Activated CD8-positive, alpha-beta memory T cell treated with anti-CD3 and anti-CD28 coated beads, Interleukin-2, amount 10 ng/mL, durations not matched to agents 7 days and 5 days (primary cell): ENCODE measurements around the gene ARHGAP24. TPM values are rescaled to one million over a fixed set of nuclear protein-coding genes. Genes with fewer than 3 reads are reported as not detected.

ENCODE experiments used
- ATAC-seq: fragments of 150-1000 bp; cut with Tn5 transposase; one replicate; pipeline ENCODE4 v1.10.0; 2021; ENCODE audit warnings: moderate library complexity
- CTCF ChIA-PET: fragments of 350-600 bp; sonication (Branson Sonifier 250); formaldehyde crosslinking; loops from one replicate; lab custom pipeline; 2021; ENCODE audit warnings: antibody characterized with exemption; lab: Charles Lee
- DNase-seq: peaks from one replicate; pipeline ENCODE4 v3.0.0-alpha.2; 2020
- H3K27ac Mint-ChIP-seq: one replicate; pipeline ENCODE4 v1.8.0; 2021; ENCODE audit warnings: mild to moderate bottlenecking, mixed read lengths
- H3K27me3 Mint-ChIP-seq: one replicate; pipeline ENCODE4 v1.8.0; 2021; ENCODE audit warnings: mixed read lengths
- H3K36me3 Mint-ChIP-seq: one replicate; pipeline ENCODE4 v1.8.0; 2021; ENCODE audit warnings: mild to moderate bottlenecking, mixed read lengths
- H3K4me1 Mint-ChIP-seq: one replicate; pipeline ENCODE4 v1.8.0; 2021; ENCODE audit warnings: mixed read lengths
- H3K4me3 Mint-ChIP-seq: one replicate; pipeline ENCODE4 v1.8.0; 2021; ENCODE audit warnings: mild to moderate bottlenecking, moderate library complexity, mixed read lengths
- H3K9me3 Mint-ChIP-seq: one replicate; pipeline ENCODE4 v1.8.0; 2022; ENCODE audit warnings: low read depth, mixed read lengths
- total RNA-seq, 2 experiments: library from RNA; stranded (reverse); gene quantifications; one replicate each; pipeline ENCODE4 v1.2.3, GENCODE V29; 2021

The ARHGAP24 gene
- total RNA-seq, 2 experiments from 2014 or later: not detected

DNA sequence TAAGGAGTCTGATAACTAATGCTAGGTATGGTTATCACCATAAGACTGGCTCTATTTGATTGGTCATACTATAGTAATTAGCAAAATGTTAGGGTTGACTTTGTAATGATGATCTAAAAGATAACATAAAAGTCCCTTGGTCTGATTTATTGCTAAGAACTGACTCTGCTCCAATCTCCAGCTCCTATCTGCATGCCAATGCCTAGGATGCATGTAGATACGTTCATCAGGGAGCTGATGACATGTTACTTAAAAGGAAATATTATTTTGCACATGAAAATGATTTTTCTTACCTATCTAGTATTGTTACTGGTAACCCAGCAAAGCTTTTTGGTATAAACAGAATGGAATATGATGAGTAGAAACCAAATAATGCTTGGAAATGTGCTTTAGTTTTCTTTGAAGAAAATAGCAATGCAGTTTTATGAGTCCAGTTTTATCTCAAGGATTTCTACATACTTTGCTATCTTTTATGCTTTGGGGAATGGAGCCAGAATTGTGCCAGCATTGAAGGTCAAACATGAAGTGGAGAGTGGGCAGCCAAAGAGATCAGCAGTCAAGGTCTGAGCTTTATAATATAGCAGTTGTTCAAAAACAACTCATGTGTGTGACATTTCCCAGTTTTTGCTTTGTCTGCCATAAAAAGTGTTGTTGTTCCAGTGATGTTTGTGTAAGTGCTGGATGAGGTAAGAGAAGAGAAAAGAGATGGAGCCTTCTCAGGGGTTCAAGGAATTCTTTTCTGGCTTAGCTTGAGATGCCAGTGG, 121.0 kb downstream of the ARHGAP24 start:
- no peaks in the 10 kb centered on the region for H3K36me3 Mint-ChIP-seq
- no peak overlapping the region for H3K27ac Mint-ChIP-seq
- CTCF ChIA-PET: no interaction called here
- no peak overlapping the region for H3K4me3 Mint-ChIP-seq
- DNase-seq: no peak
- no peak for ATAC-seq
- H3K4me1 Mint-ChIP-seq: no peaks in the 10 kb centered on the region
- peaks cover 5% of the 10 kb centered on the region for H3K9me3 Mint-ChIP-seq
- no peaks in the 10 kb centered on the region for H3K27me3 Mint-ChIP-seq

DNA sequence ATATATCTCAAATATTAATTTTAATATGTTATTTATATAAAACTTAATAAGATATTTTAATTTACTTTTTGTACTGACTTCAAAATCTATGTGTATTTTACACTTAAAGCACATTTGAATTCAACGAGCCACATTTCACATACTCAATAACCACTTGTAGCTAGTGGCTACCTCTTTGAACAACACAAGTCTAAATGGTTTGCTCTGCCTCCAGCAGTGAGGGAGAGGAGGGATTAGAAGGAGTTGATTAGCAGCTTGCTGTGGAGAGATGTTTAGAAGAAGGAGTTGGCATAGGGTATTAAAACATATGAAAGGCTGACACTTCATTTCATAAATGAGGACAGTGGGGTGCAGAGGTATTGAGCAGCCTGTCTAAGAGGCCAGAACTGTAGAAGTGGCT, 124.0 kb downstream of the ARHGAP24 start:
- Mint-ChIP-seq H3K4me1 (no peaks in the 10 kb centered on the region), H3K9me3 (peaks cover 5% of the 10 kb centered on the region), H3K27me3 (no peaks in the 10 kb centered on the region), H3K4me3 (no peak overlapping the region), H3K27ac (no peak overlapping the region), H3K36me3 (no peaks in the 10 kb centered on the region)
- DNase-seq (no peak), ATAC-seq (no peak)
- CTCF ChIA-PET: no interaction called here

DNA sequence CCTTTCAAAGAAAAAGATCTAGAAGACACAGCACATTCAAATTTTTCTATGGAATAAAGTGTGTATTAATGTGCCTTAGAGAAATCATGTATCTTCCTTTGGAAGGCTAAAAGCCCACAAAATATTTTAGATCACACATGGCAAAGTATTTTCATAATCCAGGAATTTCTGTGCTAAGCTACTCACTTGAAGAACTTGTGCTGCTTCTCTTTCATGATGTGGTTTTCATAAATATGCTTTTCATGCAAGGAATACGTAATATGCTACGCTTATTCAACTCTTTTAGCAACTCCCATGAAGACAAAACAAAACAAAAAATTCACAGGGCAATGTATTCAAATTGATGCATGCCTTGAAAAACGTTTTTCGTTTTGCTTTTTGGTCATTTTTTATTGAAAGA, 125.6 kb downstream of the ARHGAP24 start:
- Mint-ChIP-seq H3K9me3 (peaks cover 2% of the 10 kb centered on the region), H3K27me3 (no peaks in the 10 kb centered on the region), H3K27ac (no peak overlapping the region), H3K36me3 (no peaks in the 10 kb centered on the region), H3K4me1 (no peaks in the 10 kb centered on the region), H3K4me3 (no peak overlapping the region)
- CTCF ChIA-PET: no interaction called here
- no peak for DNase-seq
- no peak for ATAC-seq

DNA sequence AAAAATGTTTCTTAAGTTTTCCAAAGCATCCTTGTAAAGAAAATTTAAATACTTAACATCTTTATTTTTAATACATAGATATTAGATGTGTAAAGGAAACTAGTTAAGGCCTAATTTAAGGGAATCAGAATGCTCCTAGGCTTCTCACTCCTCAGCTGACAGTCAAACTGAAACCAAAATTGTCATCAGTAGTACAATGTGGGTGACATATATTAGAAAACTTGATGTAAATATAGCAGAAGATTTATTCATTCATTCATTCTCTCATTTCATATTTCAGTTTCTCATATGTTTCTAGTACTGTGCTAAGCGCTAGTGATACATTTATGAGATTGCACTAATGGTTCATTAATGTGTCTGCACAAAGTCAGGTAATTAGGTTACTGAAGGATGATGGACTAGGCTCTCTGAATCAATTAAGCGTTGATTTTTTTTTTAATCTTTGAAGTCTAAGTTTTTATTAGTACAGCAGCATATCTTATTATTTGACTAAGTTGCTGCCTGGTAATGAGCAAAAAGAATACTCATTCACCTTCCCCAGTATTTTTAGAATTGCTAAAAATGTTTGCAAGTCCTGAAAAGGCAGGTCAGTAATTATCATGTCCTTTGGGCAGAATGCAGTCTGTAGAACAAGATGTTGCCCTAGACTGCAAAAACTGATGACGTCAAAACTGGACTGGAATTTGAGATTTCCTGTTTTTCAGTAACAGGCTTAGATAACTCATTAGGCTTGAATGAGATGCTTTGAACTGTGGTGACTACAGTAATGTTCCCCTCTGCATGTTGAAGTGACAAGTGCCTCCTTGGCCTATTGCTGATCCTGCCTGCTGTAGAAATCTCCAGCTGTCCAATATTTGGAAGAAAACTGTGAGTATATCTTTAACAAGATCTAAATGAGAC, 128.7 kb downstream of the ARHGAP24 start:
- ATAC-seq (no peak), DNase-seq (no peak)
- CTCF ChIA-PET: no interaction called here
- Mint-ChIP-seq H3K9me3 (peaks cover 2% of the 10 kb centered on the region), H3K27me3 (no peaks in the 10 kb centered on the region), H3K36me3 (no peaks in the 10 kb centered on the region), H3K27ac (no peak overlapping the region), H3K4me1 (no peaks in the 10 kb centered on the region), H3K4me3 (no peak overlapping the region)

DNA sequence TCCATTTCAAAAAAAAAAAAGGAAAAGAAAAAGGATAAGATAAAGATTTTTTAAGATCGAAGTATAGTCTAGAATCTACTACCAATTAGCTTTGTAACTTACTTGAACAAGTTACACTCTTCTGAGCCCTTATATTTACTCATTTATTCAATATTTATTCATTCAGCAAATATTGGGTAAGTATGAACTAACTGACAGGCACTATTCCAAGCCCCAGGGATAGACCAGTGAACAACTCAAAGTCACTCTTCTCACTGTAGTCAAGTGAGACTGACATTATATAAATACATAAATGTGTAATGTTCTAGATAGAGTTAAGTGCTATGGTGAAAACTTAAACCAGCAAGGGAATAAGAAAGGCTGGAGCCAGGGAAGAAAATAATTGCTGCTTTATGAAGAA, 131.6 kb downstream of the ARHGAP24 start:
- no peaks in the 10 kb centered on the region for H3K4me1 Mint-ChIP-seq
- no peaks in the 10 kb centered on the region for H3K27me3 Mint-ChIP-seq
- no peaks in the 10 kb centered on the region for H3K9me3 Mint-ChIP-seq
- no peak for ATAC-seq
- no peaks in the 10 kb centered on the region for H3K36me3 Mint-ChIP-seq
- CTCF ChIA-PET: no interaction called here
- no peak for DNase-seq
- no peak overlapping the region for H3K4me3 Mint-ChIP-seq
- H3K27ac Mint-ChIP-seq: no peak overlapping the region

DNA sequence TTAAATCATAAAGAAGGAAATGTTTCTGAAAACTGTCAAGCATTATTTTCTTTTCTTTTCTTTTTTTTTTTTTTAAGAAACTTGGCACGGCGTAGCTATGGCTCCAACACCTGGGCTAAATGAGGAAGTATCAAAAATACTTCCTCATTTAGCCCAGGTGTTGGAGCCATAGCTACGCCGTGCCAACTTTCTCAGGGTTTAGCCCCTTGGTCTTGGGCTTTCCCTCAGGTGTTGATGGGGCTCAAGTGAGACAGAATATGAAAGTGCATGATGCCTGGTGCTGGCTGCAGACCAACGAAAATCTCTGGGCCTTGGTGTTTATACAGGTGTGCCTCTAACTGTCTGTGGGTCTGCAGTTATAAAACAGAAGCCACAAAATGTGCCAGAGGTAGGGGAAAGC, 132.7 kb downstream of the ARHGAP24 start:
- CTCF ChIA-PET: no interaction called here
- DNase-seq (no peak), ATAC-seq (no peak)
- no peaks in the 10 kb centered on the region for H3K27me3 Mint-ChIP-seq
- H3K9me3 Mint-ChIP-seq: no peaks in the 10 kb centered on the region
- H3K36me3 Mint-ChIP-seq: no peaks in the 10 kb centered on the region
- no peak overlapping the region for H3K4me3 Mint-ChIP-seq
- H3K27ac Mint-ChIP-seq: no peak overlapping the region
- H3K4me1 Mint-ChIP-seq: no peaks in the 10 kb centered on the region

DNA sequence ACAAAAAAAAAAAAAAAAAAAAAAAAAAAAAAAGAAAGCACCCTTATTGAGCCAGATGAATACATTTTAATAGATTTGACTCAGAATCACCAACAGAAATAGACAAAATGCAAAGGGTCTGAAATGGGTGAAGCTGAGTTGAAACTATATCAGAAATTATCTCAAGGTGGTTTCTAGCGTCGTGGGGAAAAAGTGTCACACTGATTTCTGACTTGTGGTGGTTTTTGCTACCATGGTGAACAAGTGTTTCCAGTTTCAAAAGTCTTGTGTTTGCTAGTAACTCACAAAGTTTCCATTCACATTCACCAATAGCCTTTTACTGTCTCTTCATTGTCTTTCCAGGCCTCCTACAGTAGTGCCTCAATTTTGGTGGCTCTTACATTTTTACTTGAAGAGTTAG, 135.5 kb downstream of the ARHGAP24 start:
- CTCF ChIA-PET: no interaction called here
- Mint-ChIP-seq H3K36me3 (no peaks in the 10 kb centered on the region), H3K4me3 (no peak overlapping the region), H3K9me3 (no peaks in the 10 kb centered on the region), H3K27ac (no peak overlapping the region), H3K4me1 (no peaks in the 10 kb centered on the region), H3K27me3 (no peaks in the 10 kb centered on the region)
- ATAC-seq: no peak
- DNase-seq: no peak

DNA sequence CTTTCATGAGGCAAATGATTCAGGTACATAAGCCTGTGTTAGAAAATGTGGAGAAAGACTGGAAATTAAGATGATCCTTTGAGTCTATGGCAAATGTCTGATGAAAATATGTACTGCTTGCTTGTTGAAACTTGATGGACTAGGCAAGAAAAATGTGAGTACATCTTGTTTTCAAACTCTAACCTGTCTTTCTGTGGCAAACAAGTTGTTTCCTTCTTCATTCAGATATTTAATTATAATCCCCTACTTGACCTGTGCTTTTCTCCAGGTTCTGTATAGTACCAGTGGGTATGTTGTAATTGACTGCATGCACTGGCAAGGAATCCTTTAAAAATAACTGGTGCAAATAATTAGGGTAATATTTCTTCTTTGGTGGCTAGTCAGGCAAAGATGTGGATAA, 136.7 kb downstream of the ARHGAP24 start:
- no peaks in the 10 kb centered on the region for H3K4me1 Mint-ChIP-seq
- no peak overlapping the region for H3K4me3 Mint-ChIP-seq
- CTCF ChIA-PET: no interaction called here
- H3K27ac Mint-ChIP-seq: no peak overlapping the region
- H3K36me3 Mint-ChIP-seq: no peaks in the 10 kb centered on the region
- no peaks in the 10 kb centered on the region for H3K27me3 Mint-ChIP-seq
- no peak for ATAC-seq
- no peaks in the 10 kb centered on the region for H3K9me3 Mint-ChIP-seq
- DNase-seq: no peak

DNA sequence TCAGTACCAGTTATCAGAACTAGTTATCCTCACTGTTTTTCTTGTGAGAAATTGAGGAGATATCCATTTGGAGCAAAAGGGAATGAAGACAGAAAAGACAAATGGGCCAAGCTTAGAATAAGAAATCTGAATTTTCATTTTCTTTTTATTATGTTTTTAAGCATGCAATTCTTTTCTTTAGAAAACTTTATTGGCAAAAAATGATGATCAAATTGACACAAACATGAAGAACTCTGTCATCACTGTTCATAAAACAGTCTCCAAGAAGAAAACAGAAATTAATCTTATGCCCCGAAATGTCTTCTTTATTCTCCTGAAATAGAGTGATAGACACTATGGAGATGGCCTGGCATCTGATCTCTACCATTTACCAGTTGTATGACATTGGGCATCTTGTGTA, 139.0 kb downstream of the ARHGAP24 start:
- no peak overlapping the region for H3K27ac Mint-ChIP-seq
- H3K9me3 Mint-ChIP-seq: no peaks in the 10 kb centered on the region
- no peak overlapping the region for H3K4me3 Mint-ChIP-seq
- CTCF ChIA-PET: no interaction called here
- H3K4me1 Mint-ChIP-seq: no peaks in the 10 kb centered on the region
- no peaks in the 10 kb centered on the region for H3K27me3 Mint-ChIP-seq
- H3K36me3 Mint-ChIP-seq: no peaks in the 10 kb centered on the region
- no peak for DNase-seq
- ATAC-seq: no peak

DNA sequence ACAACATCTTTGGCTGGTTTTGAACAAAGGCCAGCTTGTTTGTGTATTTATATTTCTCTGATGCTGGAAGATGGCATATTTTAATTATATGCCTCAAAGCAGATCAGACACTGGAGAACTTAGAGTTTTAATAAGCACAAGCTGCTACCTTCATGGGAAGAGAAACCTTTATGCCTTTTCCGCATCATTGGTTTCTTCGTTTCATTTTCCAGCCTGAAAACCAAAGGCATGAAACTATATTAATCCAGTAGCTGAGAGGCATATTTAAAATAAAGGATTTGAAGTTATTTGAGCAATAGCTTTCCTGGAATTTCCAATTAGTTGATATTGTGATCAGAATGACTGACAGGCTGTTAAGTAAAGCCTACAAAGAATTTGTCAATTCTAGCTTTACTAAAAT, 141.0 kb downstream of the ARHGAP24 start:
- DNase-seq (no peak), ATAC-seq (no peak)
- H3K4me3 Mint-ChIP-seq: no peak overlapping the region
- H3K9me3 Mint-ChIP-seq: no peaks in the 10 kb centered on the region
- CTCF ChIA-PET: no interaction called here
- H3K27ac Mint-ChIP-seq: no peak overlapping the region
- no peaks in the 10 kb centered on the region for H3K36me3 Mint-ChIP-seq
- H3K27me3 Mint-ChIP-seq: no peaks in the 10 kb centered on the region
- H3K4me1 Mint-ChIP-seq: no peaks in the 10 kb centered on the region

DNA sequence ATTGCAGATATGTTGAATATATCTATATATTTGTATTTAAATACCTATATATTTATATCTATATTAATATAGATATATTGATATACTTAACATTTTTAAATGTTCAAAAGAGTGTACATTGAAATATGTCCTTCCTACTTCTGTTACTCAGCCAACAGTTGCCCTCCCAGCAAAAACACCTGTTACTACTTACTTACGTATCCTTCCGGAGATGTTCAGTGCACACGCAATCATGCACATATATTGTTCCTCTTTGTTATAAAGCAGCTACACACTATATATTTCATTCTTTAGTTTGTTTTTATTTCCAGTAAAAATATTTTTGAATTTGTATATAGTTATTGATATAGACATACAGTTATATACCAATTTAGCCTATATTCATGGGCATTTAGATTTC, 142.3 kb downstream of the ARHGAP24 start:
- no peaks in the 10 kb centered on the region for H3K4me1 Mint-ChIP-seq
- H3K9me3 Mint-ChIP-seq: no peaks in the 10 kb centered on the region
- ATAC-seq: no peak
- CTCF ChIA-PET: no interaction called here
- no peaks in the 10 kb centered on the region for H3K36me3 Mint-ChIP-seq
- DNase-seq: no peak
- no peak overlapping the region for H3K27ac Mint-ChIP-seq
- H3K27me3 Mint-ChIP-seq: no peaks in the 10 kb centered on the region
- H3K4me3 Mint-ChIP-seq: no peak overlapping the region

DNA sequence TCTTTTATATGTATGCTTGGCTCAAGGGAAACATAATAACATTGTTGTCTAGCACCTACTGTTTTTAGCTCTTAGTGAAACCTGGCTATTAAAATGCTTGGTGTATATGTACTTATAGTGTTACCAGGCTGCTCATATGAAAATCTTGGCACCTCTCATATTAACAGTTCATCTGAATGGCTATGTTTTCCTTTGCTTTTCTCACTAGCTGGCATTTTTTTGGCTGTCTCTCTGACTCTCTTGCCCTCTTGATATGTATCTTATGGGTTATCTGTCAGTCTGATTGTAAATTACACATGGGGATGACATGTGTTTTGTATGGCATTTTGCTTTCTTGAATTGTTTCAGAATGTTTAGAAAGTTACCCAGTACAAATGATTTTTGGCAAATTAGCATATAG, 158.0 kb downstream of the ARHGAP24 start:
- CTCF ChIA-PET: no interaction called here
- H3K27ac Mint-ChIP-seq: no peak overlapping the region
- H3K9me3 Mint-ChIP-seq: peaks cover 11% of the 10 kb centered on the region
- DNase-seq: no peak
- H3K36me3 Mint-ChIP-seq: no peaks in the 10 kb centered on the region
- no peaks in the 10 kb centered on the region for H3K27me3 Mint-ChIP-seq
- ATAC-seq: no peak
- H3K4me3 Mint-ChIP-seq: no peak overlapping the region
- H3K4me1 Mint-ChIP-seq: no peaks in the 10 kb centered on the region

DNA sequence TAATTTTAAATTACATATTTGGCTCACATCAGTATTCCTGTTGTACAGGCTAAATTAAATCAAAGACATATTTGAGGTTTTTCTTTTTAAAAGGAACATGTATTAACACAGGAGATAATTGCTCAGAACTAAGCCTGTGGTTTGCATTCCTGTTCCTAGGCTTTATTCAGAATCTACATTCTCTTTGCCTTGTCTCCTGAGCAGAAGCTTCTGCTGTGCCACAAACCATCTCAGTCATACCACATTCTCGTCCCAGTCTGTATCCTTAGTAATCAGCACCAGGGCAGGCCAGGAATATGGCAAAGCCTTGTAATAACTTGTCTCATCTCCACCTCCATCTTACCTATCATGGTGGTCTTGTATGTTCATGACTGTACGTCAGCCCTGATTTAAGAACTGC, 162.8 kb downstream of the ARHGAP24 start:
- DNase-seq: no peak
- Mint-ChIP-seq H3K27me3 (no peaks in the 10 kb centered on the region), H3K36me3 (no peaks in the 10 kb centered on the region), H3K4me3 (no peak overlapping the region), H3K9me3 (peaks cover 2% of the 10 kb centered on the region), H3K27ac (no peak overlapping the region), H3K4me1 (no peaks in the 10 kb centered on the region)
- CTCF ChIA-PET: no interaction called here
- ATAC-seq: no peak

DNA sequence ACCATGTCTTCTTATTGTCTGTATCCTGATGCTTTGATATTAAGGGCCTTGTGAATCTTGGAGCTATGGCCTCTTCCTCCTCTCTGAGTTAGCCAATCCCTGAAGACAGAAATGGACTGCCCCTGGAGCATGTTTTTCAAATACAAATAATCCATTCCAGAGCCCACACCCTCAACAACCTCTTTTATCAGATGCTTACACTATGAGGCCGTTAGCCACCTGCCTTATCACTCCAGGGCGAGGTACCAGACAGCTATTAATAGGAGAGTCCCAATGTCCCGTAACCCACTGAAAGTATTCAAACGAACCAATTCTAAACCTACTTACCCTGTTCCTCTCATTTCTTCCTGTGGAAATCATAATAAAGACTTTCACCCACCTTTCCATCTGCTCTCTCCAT, 165.0 kb downstream of the ARHGAP24 start:
- no peak for ATAC-seq
- no peak for DNase-seq
- H3K4me1 Mint-ChIP-seq: no peaks in the 10 kb centered on the region
- H3K36me3 Mint-ChIP-seq: no peaks in the 10 kb centered on the region
- no peaks in the 10 kb centered on the region for H3K27me3 Mint-ChIP-seq
- no peak overlapping the region for H3K27ac Mint-ChIP-seq
- CTCF ChIA-PET: no interaction called here
- H3K9me3 Mint-ChIP-seq: no peaks in the 10 kb centered on the region
- H3K4me3 Mint-ChIP-seq: no peak overlapping the region
